Body of pancreas (tissue), 4 donors: Measurements from ENCODE around the gene ADAMTS1.

Experiments
- POLR2A ChIP-seq, 3 donors: fragments of 450-650 bp; IDR thresholded peaks; one replicate each; pipeline ENCODE4 v1.6.1; 2016; ENCODE audit warnings: antibody characterized with exemption in 3 of 3, mild to moderate bottlenecking in 2 of 3
- TF ChIP-seq, protein P1 (sequence below), 7 experiments: fragments of 450-650 bp in 4 of 7; fragments of 200-600 bp in 3 of 7; sonication (generic) in 3 of 7; IDR thresholded peaks; one replicate each; pipeline ENCODE4 v1.5.1; 2016 to 2019; ENCODE audit warnings: antibody characterized with exemption in 7 of 7

DNA sequence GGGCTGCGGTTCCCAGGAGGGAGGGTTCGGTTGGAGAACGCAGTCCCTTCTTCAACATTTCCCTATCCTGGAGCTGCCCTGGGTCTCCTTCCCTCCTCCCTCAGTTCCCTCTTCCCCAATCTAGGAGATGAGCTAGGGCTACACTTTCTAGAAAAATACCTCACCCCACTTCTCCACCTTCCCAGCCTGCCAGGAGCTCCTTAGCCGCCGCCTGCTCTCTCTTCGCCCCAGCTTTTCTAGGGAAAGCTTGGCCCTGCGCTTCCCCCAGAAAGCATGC lies 488 bp upstream of the ADAMTS1 start:
- TF ChIP-seq, protein P1, sequence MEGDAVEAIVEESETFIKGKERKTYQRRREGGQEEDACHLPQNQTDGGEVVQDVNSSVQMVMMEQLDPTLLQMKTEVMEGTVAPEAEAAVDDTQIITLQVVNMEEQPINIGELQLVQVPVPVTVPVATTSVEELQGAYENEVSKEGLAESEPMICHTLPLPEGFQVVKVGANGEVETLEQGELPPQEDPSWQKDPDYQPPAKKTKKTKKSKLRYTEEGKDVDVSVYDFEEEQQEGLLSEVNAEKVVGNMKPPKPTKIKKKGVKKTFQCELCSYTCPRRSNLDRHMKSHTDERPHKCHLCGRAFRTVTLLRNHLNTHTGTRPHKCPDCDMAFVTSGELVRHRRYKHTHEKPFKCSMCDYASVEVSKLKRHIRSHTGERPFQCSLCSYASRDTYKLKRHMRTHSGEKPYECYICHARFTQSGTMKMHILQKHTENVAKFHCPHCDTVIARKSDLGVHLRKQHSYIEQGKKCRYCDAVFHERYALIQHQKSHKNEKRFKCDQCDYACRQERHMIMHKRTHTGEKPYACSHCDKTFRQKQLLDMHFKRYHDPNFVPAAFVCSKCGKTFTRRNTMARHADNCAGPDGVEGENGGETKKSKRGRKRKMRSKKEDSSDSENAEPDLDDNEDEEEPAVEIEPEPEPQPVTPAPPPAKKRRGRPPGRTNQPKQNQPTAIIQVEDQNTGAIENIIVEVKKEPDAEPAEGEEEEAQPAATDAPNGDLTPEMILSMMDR (IDR thresholded peaks at IDR 0.05) = no peak
- no peak for TF ChIP-seq POLR2A (IDR thresholded peaks at IDR 0.05)
